ENCODE measurements around the gene RFC2.
"Not testable (repeated sequence)": the region's sequence is repeated elsewhere in the genome, so short reads cannot be mapped to it uniquely, and the experiment has no call there.

RFC2 gene

GRCh38 chr7:74217455-74218342 is 36.5 kb downstream of the RFC2 start:
- DNase-seq (ENCODE audit: low spot score), result no peak

GRCh38 chr7:74216361-74216761 is 37.8 kb downstream of the RFC2 start:
- no peak for DNase-seq (ENCODE audit: low spot score)

- no peak for DNase-seq (ENCODE audit: low spot score)
Measured at GRCh38 chr7:74215921-74216320, 38.3 kb downstream of the RFC2 start.

DNA sequence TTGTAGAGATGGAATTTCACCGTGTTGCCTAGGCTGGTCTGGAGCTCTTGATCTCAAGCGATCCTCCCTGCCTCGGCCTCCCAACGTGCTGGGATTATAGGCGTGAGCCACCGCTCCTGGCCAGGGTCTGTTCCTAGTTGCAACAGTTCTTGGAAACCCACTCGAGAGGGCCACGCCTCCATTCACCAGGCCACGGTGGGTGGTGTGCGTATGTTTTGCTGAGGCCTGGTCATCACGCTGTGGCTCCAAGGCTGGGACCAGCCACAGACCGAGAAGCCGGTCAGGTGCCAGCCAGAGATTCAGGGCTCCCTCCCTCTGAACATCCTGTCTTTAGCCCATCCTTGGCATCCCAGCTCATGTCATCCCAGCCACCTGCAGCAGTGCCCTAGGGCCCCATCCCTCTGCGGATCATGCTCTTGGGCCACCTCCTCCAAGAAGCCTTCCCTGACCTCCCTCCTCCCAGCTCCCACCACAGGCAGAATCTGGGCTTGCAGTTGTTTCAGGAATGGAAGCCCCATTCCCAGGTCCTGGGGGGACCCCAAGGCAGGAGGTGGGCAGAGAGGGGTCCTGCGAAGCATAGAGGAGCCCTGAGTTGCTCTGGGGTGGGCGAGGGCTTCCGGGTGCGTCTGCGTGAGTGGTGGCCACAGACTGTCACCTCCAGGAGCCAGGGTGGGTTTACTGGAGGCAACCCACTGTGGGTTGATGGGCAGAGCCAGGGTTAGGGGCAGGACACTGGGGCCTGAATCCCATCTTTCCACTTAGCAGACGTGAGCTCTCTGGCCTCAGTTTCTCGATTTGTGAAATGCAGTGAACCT is 39.2 kb downstream of the RFC2 start:
- no peak for DNase-seq (ENCODE audit: low spot score)

DNA sequence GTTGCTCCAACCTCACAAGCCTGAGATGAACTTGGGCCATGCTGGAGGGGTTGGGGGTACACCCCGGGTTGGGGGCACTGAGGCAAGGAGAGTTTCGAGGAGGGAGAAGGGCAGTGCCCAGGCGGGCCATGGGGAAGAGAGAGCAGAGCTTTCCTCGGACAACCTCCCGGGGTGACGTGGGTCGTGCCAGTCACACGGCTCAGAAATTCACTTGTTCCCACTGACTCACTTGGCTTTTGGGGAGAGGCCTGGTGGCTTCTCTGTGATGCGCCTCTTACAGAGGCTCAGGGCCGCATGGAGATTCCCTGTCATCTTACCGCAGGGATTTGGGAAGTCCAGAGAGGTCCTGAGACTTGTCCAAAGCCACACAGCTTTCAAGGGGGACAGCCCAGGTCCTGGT is 41.5 kb downstream of the RFC2 start:
- no peak for DNase-seq (ENCODE audit: low spot score)

- not testable (repeated sequence) for DNase-seq (ENCODE audit: low spot score)
Measured at GRCh38 chr7:74208241-74208640, 46.0 kb downstream of the RFC2 start.

DNA sequence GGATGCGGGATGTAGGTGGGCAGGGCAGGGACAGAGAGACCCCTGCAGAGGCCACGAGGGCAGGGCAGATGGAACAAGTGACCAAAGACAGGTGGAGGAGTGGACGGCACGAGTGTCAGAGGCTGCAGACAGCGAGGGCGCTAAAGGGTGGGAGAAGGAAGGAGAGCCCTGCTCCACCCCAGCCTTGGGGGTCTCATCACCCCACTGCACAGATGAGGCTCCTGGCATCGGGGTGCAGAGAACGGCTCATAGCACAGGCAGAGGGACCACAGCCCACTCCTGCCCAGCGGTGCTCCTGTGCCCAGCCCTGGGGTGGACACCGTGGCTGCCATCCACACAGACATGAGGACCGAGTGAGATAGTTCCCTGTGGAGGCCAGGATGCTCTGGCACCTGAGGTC is 46.6 kb downstream of the RFC2 start:
- DNase-seq (ENCODE audit: low spot score), result no peak

DNA sequence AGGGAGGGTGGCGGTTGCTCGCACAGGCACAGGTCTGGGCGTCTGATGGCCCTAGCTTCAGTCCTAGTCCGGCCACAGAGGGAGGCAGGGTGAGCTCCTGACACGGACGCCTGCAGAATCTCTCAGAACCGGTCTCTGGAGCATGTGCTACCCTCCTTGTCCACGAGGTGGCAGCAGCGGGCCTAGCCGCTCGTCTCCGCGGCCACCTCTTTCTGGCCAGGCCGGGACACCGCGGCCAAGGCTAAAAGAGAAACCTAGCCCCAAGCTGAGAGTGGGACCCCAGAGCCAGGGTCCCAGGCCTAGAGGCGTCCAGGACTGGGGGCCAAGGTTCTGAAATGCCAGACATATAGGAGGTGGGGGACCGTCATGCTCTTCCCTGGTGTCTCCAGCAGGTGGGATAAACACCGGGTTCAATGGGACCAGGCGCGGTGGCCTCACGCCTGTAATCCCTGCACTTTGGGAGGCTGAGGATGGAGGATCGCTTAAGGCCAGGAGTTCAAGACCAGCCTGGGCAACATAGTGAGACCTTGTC is 47.5 kb downstream of the RFC2 start:
- peak; percentile 79 for DNase-seq (ENCODE audit: low spot score)

- not testable (repeated sequence) for DNase-seq (ENCODE audit: low spot score)
Measured at GRCh38 chr7:74206052-74206451, 48.1 kb downstream of the RFC2 start.

GRCh38 chr7:74203956-74204618 is 50.1 kb downstream of the RFC2 start:
- no peak for DNase-seq (ENCODE audit: low spot score)

DNA sequence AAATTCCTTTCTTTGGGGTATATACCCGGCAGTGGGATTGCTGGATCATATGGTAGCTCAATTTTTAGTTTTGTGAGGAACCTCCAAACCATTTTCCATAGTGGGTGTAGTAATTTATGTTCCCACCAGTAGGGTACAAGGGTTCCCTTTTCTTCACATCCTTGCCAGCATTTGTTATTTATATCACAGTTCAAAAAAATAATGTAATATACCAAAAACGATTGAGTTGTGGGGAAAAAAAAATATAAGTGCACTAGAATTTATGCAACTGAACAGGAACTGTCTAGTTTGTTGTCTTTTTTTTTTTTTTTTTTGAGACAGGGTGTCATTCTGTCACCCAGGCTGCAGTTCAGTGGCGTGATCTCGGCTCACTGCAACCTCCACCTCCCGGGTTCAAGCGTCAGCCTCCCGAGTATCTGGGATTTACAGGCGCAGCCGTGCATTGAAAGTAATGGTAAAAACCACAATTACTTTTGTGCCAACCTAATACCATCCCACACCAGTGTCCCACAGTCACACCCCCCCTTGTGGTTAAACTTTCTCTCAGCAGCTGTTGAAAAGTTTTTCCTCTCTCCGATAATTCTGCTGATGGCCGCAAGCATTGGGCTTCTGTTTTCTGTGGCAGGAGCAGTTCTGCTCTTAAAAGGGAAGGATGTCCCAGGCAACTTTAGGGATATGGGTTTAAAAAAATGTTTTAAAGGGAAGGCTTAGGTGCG is 51.2 kb downstream of the RFC2 start:
- peak; percentile 62 for DNase-seq (ENCODE audit: low spot score)

GRCh38 chr7:74199551-74200355 is 54.4 kb downstream of the RFC2 start:
- peak; percentile 63 for DNase-seq (ENCODE audit: low spot score)

DNA sequence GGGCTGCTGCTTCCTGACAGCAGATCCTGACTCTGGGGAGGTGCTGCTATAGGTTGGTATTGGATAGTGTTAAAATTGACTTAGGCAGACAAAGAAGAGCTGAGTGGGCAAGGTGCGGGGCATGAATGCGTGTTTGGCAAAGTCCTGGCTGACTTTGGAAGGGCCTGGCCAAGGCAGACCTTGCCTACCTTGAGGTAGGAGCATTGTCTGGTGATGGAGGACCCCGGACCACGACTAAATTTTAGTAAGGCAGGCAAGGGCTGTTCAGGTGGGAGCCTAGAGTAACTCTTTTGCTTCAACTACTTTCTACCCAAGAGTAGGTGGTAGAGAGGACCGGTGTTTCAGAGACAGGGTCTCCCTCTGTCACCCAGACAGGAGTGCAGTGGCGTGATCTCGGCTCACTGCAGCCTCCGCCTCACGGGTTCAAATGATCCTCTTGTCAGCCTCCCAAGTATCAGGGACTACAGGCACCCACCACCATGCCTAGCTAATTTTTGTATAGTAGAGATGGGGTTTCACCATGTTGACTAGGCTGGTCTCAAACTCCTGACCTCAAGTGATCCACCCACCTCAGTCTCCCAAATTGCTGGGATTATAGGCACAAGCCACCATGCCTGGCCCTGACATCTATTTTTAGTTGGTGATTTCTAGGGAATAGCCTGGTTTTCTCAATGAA is 56.6 kb downstream of the RFC2 start:
- no peak for DNase-seq (ENCODE audit: low spot score)

DNA sequence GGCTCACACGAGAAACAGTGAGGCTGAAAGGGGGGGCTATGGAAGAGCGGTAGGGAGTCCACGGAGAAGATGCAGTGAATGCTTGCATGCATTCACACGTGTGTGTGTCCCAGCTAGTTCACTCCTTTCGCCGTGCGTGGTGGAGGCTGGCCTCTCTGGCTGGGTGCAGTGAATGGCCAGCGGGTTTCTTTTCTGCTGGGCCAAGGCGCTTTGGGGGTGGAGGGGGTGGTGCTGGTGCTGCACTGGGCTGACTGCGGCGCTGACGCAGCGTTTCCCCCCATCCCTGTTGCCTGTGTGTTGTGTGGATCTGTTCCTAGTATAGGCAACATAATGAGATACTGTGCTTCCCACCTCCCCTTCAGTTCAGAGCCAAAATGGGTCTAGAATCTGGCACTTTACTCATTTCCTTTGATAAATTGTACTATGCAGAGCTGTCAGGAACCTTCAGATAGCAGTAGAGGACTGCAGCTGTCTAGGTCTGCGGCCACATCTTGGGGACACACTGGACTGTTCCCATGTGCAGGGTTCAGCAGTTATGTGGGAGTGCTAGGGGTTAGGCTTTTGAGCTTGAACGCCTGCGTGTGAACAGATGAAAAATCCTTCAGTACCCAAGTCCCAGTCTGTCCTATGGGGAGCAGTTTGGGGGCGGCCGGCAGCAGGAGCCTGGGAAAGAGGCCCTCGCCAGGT is 58.1 kb downstream of the RFC2 start:
- not testable (repeated sequence) for DNase-seq (ENCODE audit: low spot score)

GRCh38 chr7:74195139-74195860 is 58.9 kb downstream of the RFC2 start:
- DNase-seq (ENCODE audit: low spot score), result not testable (repeated sequence)

- DNase-seq (ENCODE audit: low spot score), result no peak
Measured at GRCh38 chr7:74194686-74195085, 59.5 kb downstream of the RFC2 start.

GRCh38 chr7:74193913-74194312 is 60.3 kb downstream of the RFC2 start:
- DNase-seq (ENCODE audit: low spot score), result no peak

DNA sequence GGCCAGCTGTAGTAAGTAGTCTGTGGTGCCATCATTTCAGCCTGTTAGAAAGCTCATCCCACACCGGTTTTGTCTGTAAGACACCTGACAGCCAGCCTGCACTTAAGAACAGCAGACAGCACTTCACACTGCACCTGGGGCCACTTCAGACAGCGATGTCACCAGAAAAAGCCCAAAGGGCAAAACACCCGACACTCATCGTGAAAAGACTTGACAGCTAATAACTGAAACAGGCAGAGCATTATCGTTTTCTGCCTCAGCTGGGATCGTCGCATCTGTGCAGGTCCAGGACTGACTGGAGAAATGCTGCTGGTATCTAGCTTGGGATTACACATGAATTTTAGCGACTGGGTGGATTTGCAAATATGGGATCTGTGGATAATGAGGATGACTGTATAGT is 61.1 kb downstream of the RFC2 start:
- DNase-seq (ENCODE audit: low spot score), result no peak

- no peak for DNase-seq (ENCODE audit: low spot score)
Measured at GRCh38 chr7:74191231-74191630, 63.0 kb downstream of the RFC2 start.

Data from kidney tubule cell (primary cell).